Endothelial cell of umbilical vein (primary cell): ENCODE results near the gene SRSF9. TPM values are rescaled to one million over a fixed set of nuclear protein-coding genes. Genes with fewer than 3 reads are reported as not detected.
A peak's percentile ranks its signal among the peaks of the same experiment; 100 is the strongest.

Source experiments
- BruUV-seq: library from RNA; stranded (reverse); fragments of 400-500 nt; replicated peaks from 2 replicates; lab custom pipeline; 2021; lab: Mats Ljungman, UMichigan
- CTCF ChIA-PET: fragments of 300-600, 350-600 bp; sonication (Branson Sonifier 250); formaldehyde crosslinking; loops from one replicate; lab custom pipeline; 2021; ENCODE audit warnings: antibody characterized with exemption, inconsistent platforms; lab: Charles Lee
- POLR2A ChIA-PET: fragments of 300-600, 350-600 bp; sonication (Branson Sonifier 250); formaldehyde crosslinking; loops from one replicate; lab custom pipeline; 2021; ENCODE audit warnings: antibody characterized with exemption, inconsistent platforms; lab: Charles Lee
- DNase-seq: peaks from one replicate; pipeline ENCODE4 v3.0.0-alpha.2; 2011; ENCODE audit warnings: low read depth, low spot score
- FAIRE-seq: peaks from 2 replicates; lab custom pipeline; 2011; peaks lifted over from hg19 to GRCh38; lab: Jason Lieb, UNC
- H2AFZ ChIP-seq: 2 replicates; pipeline ENCODE4 v1.6.0; 2012; ENCODE audit warnings: low read depth, low read length, control low read depth, inconsistent platforms
- H3K27ac ChIP-seq: 2 replicates; pipeline ENCODE4 v1.5.1; 2011; ENCODE audit warnings: low read depth, mild to moderate bottlenecking, control low read depth, low read length, moderate library complexity; ENCODE audit not compliant: insufficient read depth
- H3K27me3 ChIP-seq, 2 experiments: 2 replicates each; pipeline versions ENCODE4 v1.6.0 to v1.6.1; 2011; ENCODE audit warnings: low read length in 2 of 2, mixed read lengths in 1 of 2; ENCODE audit not compliant: control insufficient read depth in 2 of 2, insufficient read depth in 2 of 2
- H3K36me3 ChIP-seq, 2 experiments: 2 replicates in 1 of 2; 3 replicates in 1 of 2; pipeline ENCODE4 v1.5.1; 2011; ENCODE audit warnings: low read length in 2 of 2, mild to moderate bottlenecking in 1 of 2, moderate library complexity in 1 of 2; ENCODE audit not compliant: control insufficient read depth in 2 of 2, insufficient read depth in 2 of 2; ENCODE audit errors: extremely low read depth in 1 of 2
- H3K4me1 ChIP-seq: 3 replicates; pipeline ENCODE4 v1.5.1; 2011; ENCODE audit warnings: mild to moderate bottlenecking, low read length; ENCODE audit not compliant: control insufficient read depth, insufficient read depth; ENCODE audit errors: extremely low read depth
- H3K4me2 ChIP-seq: 2 replicates; pipeline ENCODE4 v1.6.1; 2011; ENCODE audit warnings: low read length, control low read depth, mixed read lengths; ENCODE audit not compliant: insufficient read depth
- H3K4me3 ChIP-seq, 3 experiments: fragments of 200-600 bp in 1 of 3; sonication (generic), shearing (Covaris generic) in 1 of 3; replicated peaks in 1 of 3; 2 replicates each; pipeline ENCODE4 v1.5.1; 2011 to 2016; ENCODE audit warnings: control low read depth in 3 of 3, low read length in 3 of 3, mild to moderate bottlenecking in 2 of 3, inconsistent platforms in 1 of 3, low read depth in 1 of 3, moderate library complexity in 1 of 3; ENCODE audit not compliant: insufficient read depth in 1 of 3
- H3K79me2 ChIP-seq: 2 replicates; pipeline ENCODE4 v1.6.0; 2012; ENCODE audit warnings: low read length, inconsistent platforms; ENCODE audit not compliant: control insufficient read depth, insufficient read depth
- H3K9ac ChIP-seq: replicated peaks from 2 replicates; pipeline ENCODE3; 2011; ENCODE audit warnings: low read length, control low read depth; ENCODE audit not compliant: insufficient read depth; ENCODE audit errors: extremely low read depth
- H3K9me1 ChIP-seq: replicated peaks from 3 replicates; pipeline ENCODE4 v1.6.0; 2011; ENCODE audit warnings: mild to moderate bottlenecking, low read length; ENCODE audit not compliant: control insufficient read depth, insufficient read depth; ENCODE audit errors: extremely low read depth
- H3K9me3 ChIP-seq: replicated peaks from 2 replicates; pipeline ENCODE4 v1.5.1; 2012; ENCODE audit warnings: low read length, inconsistent platforms; ENCODE audit not compliant: control insufficient read depth, insufficient read depth
- H4K20me1 ChIP-seq: replicated peaks from 2 replicates; pipeline ENCODE3; 2011; ENCODE audit warnings: mild to moderate bottlenecking, low read length; ENCODE audit not compliant: control insufficient read depth, insufficient read depth; ENCODE audit errors: extremely low read depth
- CTCF ChIP-seq, 2 donors: IDR thresholded peaks; 1 replicate in 1 of 2; 2 replicates in 1 of 2; pipeline ENCODE4 v1.5.1; 2011; ENCODE audit warnings: low read length in 2 of 2, mild to moderate bottlenecking in 2 of 2, moderate library complexity in 2 of 2, control low read depth in 1 of 2, inconsistent platforms in 1 of 2, low read depth in 1 of 2; ENCODE audit not compliant: insufficient read depth in 1 of 2; ENCODE audit errors: extremely low read depth in 1 of 2
- FOS ChIP-seq: IDR thresholded peaks from 2 replicates; pipeline ENCODE4 v1.6.1; 2011; ENCODE audit warnings: mild to moderate bottlenecking, low read length, moderate library complexity, borderline replicate concordance; ENCODE audit not compliant: insufficient read depth
- MYC ChIP-seq: IDR thresholded peaks from one replicate; pipeline ENCODE4 v1.6.1; 2011; ENCODE audit warnings: mild to moderate bottlenecking, low read depth, low read length
- dilution Hi-C: fragments of 300-500 bp; cut with MboI; formaldehyde crosslinking; loops from one replicate; pipeline ENCODE4 v1.15.0; 2019; ENCODE audit warnings: low sequenced_read_pairs; ENCODE audit not compliant: extremely low pct_ligation_motif_present
- intact Hi-C: fragments of 100-400 bp; cut with micrococcal nuclease; formaldehyde crosslinking; loops from one replicate; pipeline ENCODE4 v1.10.0; 2022
- polyA plus RNA-seq, 4 experiments: library from polyadenylated mRNA; depleted of rRNA in 3 of 4; stranded (reverse) in 3 of 4; unstranded in 1 of 4; fragments of >200 nt; gene quantifications; 2 replicates each; pipeline versions ENCODE4 v1.2.1 to v1.2.3, GENCODE V29; 2011 to 2012; ENCODE audit warnings: missing spikeins in 1 of 4
- total RNA-seq: library from RNA; stranded (reverse); gene quantifications from 2 replicates; pipeline ENCODE4 v1.2.3, GENCODE V29; 2021

SRSF9 gene
- total and polyA plus RNA-seq, 2 donors (not counting 3 experiments of a cell fraction or from before 2014, with no cell fraction given) = 153 to 226 TPM

DNA sequence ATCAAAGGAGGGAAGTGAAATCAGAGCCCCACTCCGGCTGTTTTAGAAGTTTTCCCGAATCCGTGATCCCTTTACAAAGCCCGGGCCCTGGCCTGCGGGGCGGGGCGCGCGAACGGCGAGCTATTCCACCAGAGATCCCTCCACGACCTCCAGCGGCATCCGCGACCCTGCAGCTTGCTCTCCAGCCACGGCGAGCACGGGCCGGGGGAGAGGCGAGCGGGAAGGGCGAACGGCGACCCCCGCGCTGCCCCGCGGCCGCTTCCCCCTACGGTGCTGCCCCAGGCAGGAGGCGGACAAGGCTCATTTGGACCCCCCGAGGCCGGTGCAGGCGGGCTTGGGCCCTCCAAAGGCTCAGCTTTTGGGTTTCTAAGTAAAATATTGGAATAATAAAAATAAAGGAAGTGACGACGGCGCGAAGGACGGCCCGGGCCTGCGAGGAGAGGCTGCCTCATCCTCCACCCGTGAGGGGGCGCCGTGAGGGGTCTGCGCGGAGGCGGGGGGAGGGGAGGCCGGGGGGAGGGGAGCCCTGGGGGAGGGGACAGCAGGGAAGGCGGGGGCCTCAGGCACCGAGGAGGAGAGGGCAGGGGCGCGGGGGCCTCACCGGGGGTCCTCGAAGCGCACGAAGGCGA lies 613 bp downstream of the SRSF9 start:
- H3K9me3 ChIP-seq = no peaks in the 10 kb centered on the region
- dilution Hi-C loops = no loop called here
- intact Hi-C loops = loop anchor here (1.0 to 2.0 kb wide), 2 partner anchors 26 to 60 kb away; partner anchors contain the start of gene COQ5
- BruUV-seq = no TSS peak
- H3K27me3 ChIP-seq = no peaks in the 10 kb centered on the region
- H3K79me2 ChIP-seq = peaks cover 54% of the 10 kb centered on the region
- H3K4me1 ChIP-seq = peaks cover 3% of the 10 kb centered on the region
- ChIA-PET POLR2A (interaction anchor here (0.7 to 2.8 kb wide), 5 partner anchors 10 to 231 kb away, joined by 3 to 24 read pairs (median 4); partner anchors contain the start of genes DYNLL1 and POP5), CTCF (interaction anchor here (1.1 to 3.9 kb wide), 5 partner anchors 12 to 81 kb away, joined by 3 to 29 read pairs (median 4); partner anchors contain the start of gene DYNLL1)
- FAIRE-seq = no peak
- peak overlapping the region; percentile 76 for H3K9ac ChIP-seq
- H3K9me1 ChIP-seq = no peaks in the 10 kb centered on the region
- TF ChIP-seq MYC = no peak
- TF ChIP-seq FOS = no peak
- TF ChIP-seq CTCF (IDR thresholded peaks at IDR 0.05; ENCODE audit: extremely low read depth in 1 of 2, insufficient read depth in 1 of 2, low read depth in 1 of 2, low read length in 2 of 2) = peak in 1 of 2 donors; percentile 24
- peak overlapping the region; percentile 46 for H3K4me2 ChIP-seq
- H3K27ac ChIP-seq = peak overlapping the region; percentile 68
- H3K36me3 ChIP-seq = peaks cover 11 to 13% of the 10 kb centered on the region in 2 experiments
- H4K20me1 ChIP-seq = peaks cover 2% of the 10 kb centered on the region
- H3K4me3 ChIP-seq = peak overlapping the region; percentile 54 to 90 (median 78)
- peak overlapping the region; percentile 68 for H2AFZ ChIP-seq
- DNase-seq = peak; percentile 47
